Loucy (cell line): ENCODE results near the gene CSNK2A2.

Experiments used
- H2AFZ ChIP-seq: fragments of 200-600 bp; sonication (generic); 2 replicates; pipeline ENCODE4 v1.6.0; 2016; ENCODE audit warnings: antibody characterized with exemption, mild to moderate bottlenecking, low read length, moderate library complexity
- H3F3A ChIP-seq: fragments of 200-600 bp; 2 replicates; pipeline ENCODE4 v1.6.0; 2016; ENCODE audit warnings: antibody characterized with exemption, low read depth, mild to moderate bottlenecking
- H3K27me3 ChIP-seq: fragments of 200-600 bp; sonication (generic); 2 replicates; pipeline ENCODE4 v1.6.1; 2014; ENCODE audit warnings: low read length, mild to moderate bottlenecking; ENCODE audit not compliant: insufficient read depth, poor library complexity, severe bottlenecking
- H3K36me3 ChIP-seq: fragments of 200-600 bp; sonication (generic); 2 replicates; pipeline ENCODE4 v1.6.1; 2016; ENCODE audit warnings: low read length; ENCODE audit not compliant: insufficient read depth
- H3K4me1 ChIP-seq: fragments of 200-600 bp; sonication (generic); 2 replicates; pipeline ENCODE4 v1.5.1; 2014; ENCODE audit warnings: low read length, mild to moderate bottlenecking; ENCODE audit not compliant: insufficient read depth, poor library complexity, severe bottlenecking
- H3K4me2 ChIP-seq: fragments of 200-600 bp; sonication (generic); 2 replicates; pipeline ENCODE4 v1.6.0; 2014; ENCODE audit warnings: antibody characterized with exemption, low read length, low read depth, mild to moderate bottlenecking; ENCODE audit not compliant: poor library complexity, severe bottlenecking
- H3K4me3 ChIP-seq: fragments of 200-600 bp; sonication (generic); 2 replicates; pipeline ENCODE4 v1.5.1; 2014; ENCODE audit warnings: low read length, mild to moderate bottlenecking, mixed read lengths; ENCODE audit not compliant: poor library complexity, severe bottlenecking
- H3K79me2 ChIP-seq: fragments of 200-600 bp; sonication (generic); 2 replicates; pipeline ENCODE4 v1.6.1; 2014; ENCODE audit warnings: low read length; ENCODE audit not compliant: insufficient read depth
- H3K9ac ChIP-seq: fragments of 200-600 bp; sonication (generic); 2 replicates; pipeline ENCODE4 v1.6.0; 2014; ENCODE audit warnings: mild to moderate bottlenecking, low read depth, low read length, moderate library complexity; ENCODE audit not compliant: poor library complexity, severe bottlenecking
- H3K9me2 ChIP-seq: fragments of 200-600 bp; sonication (generic); replicated peaks from 2 replicates; pipeline ENCODE4 v1.6.1; 2016; ENCODE audit warnings: low read depth, low read length, mixed read lengths
- H3K9me3 ChIP-seq: fragments of 200-600 bp; sonication (generic); 2 replicates; pipeline ENCODE4 v1.6.1; 2014; ENCODE audit warnings: mild to moderate bottlenecking, antibody characterized with exemption, low read length, low read depth; ENCODE audit not compliant: insufficient read depth
- H4K20me1 ChIP-seq: fragments of 200-600 bp; sonication (generic); 2 replicates; pipeline ENCODE4 v1.6.0; 2014; ENCODE audit warnings: antibody characterized with exemption, low read length, mild to moderate bottlenecking; ENCODE audit not compliant: insufficient read depth, poor library complexity, severe bottlenecking
- CTCF ChIP-seq: fragments of 200-600 bp; sonication (generic); conservative IDR thresholded peaks from 2 replicates; pipeline ENCODE4 v1.5.1; 2014; ENCODE audit warnings: mild to moderate bottlenecking, antibody characterized with exemption, low read length
- EZH2phosphoT487 ChIP-seq: fragments of 200-600 bp; IDR thresholded peaks from 2 replicates; pipeline ENCODE4 v1.6.1; 2018; ENCODE audit warnings: antibody characterized with exemption, mild to moderate bottlenecking, moderate library complexity, borderline replicate concordance

The CSNK2A2 gene

DNA sequence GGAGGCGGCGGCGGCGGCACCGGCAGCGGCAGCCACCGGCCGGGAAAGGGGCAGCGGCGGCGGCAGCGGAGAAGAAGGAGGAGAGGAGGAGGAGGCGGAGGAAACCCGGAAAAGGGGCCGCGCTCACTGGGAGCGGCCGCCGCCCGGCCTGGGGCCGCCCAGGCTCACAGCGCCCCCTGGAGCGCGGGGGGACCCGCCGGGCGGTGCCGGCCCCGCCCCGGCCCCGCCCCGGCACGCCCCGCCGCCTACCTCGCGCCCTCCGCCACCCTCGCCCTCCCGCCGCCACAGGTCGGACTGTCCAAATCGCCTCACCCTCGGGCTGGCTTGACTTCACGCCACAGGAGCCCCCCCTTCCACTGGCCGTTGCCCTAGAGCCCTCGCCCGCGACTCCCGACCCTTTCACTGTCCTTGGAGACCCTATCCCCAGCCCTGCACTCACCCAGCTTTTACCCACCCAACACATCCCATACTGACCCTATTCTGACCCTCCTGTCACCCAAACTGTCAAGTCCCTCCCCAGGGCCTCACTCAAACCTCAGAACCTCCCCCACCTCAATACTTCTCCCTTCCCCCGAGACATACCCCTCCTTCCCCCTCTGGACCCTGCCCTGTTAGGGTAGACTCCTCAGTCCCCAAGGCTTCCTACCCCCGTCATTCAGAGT is at the start of gene CSNK2A2:
TSS of gene CSNK2A2 (minus strand) at position 85 of the 662 bp plus-strand sequence. CDS start 370 bp downstream, outside the sequence.
- Histone ChIP-seq H3K4me3 (peak within 1 kb of the TSS; percentile 78), H3K27me3 (no peaks in the 10 kb centered on the region), H3K9me2 (no peaks in the 10 kb centered on the region), H2AFZ (peak within 1 kb of the TSS; percentile 99), H4K20me1 (peaks cover 36% of the 10 kb centered on the region), H3K36me3 (peaks cover 5% of the 10 kb centered on the region; the same call in 1 of the 2 replicates), H3K4me1 (peaks cover 38% of the 10 kb centered on the region), H3K9ac (peak within 1 kb of the TSS; percentile 83), H3F3A (no peaks in the 10 kb centered on the region), H3K9me3 (no peaks in the 10 kb centered on the region), H3K4me2 (peak within 1 kb of the TSS; percentile 93), H3K79me2 (peaks cover 44% of the 10 kb centered on the region)
- no peak for TF ChIP-seq CTCF
- TF ChIP-seq EZH2phosphoT487 = no peak

- Histone ChIP-seq H2AFZ (no peak overlapping the region), H3K27me3 (no peaks in the 10 kb centered on the region), H3K36me3 (no peaks in the 10 kb centered on the region), H3K9me2 (no peaks in the 10 kb centered on the region), H3K4me3 (no peak overlapping the region), H3K4me1 (no peaks in the 10 kb centered on the region), H3K4me2 (no peak overlapping the region), H3K9me3 (no peaks in the 10 kb centered on the region), H3K79me2 (no peaks in the 10 kb centered on the region), H3K9ac (no peak overlapping the region), H3F3A (no peaks in the 10 kb centered on the region), H4K20me1 (no peaks in the 10 kb centered on the region)
- no peak for TF ChIP-seq CTCF
- TF ChIP-seq EZH2phosphoT487 = no peak
Observed at GRCh38 chr16:58243528-58244004, 45.7 kb upstream of the CSNK2A2 start.

GRCh38 chr16:58236831-58237230 is 38.9 kb upstream of the CSNK2A2 start:
- peak overlapping the region; percentile 91 for H2AFZ ChIP-seq
- no peaks in the 10 kb centered on the region for H3K27me3 ChIP-seq
- TF ChIP-seq EZH2phosphoT487 = no peak
- TF ChIP-seq CTCF = no peak
- no peaks in the 10 kb centered on the region for H3K4me1 ChIP-seq
- peak overlapping the region; percentile 60 for H3K4me3 ChIP-seq
- no peaks in the 10 kb centered on the region for H3K36me3 ChIP-seq
- H4K20me1 ChIP-seq = no peaks in the 10 kb centered on the region
- no peaks in the 10 kb centered on the region for H3K9me3 ChIP-seq
- H3F3A ChIP-seq = no peaks in the 10 kb centered on the region
- no peaks in the 10 kb centered on the region for H3K79me2 ChIP-seq
- no peak overlapping the region for H3K9ac ChIP-seq
- H3K9me2 ChIP-seq = no peaks in the 10 kb centered on the region
- peak overlapping the region; percentile 69 for H3K4me2 ChIP-seq
